GM19193 (cell line): ENCODE measurements around the gene KCNMB2.

ENCODE experiments used
- POLR2A ChIP-seq: IDR thresholded peaks from 4 replicates; pipeline ENCODE4 v1.6.1; 2011; ENCODE audit not compliant: insufficient read depth, insufficient read length; ENCODE audit errors: extremely low read depth

Gene KCNMB2

GRCh38 chr3:178735032-178735674, 198.9 kb downstream of the KCNMB2 start:
- TF ChIP-seq POLR2A, result no peak

- no peak for TF ChIP-seq POLR2A
Measured at GRCh38 chr3:178736300-178736699, 200.1 kb downstream of the KCNMB2 start.

GRCh38 chr3:178739720-178740119, 203.5 kb downstream of the KCNMB2 start:
- no peak for TF ChIP-seq POLR2A

- no peak for TF ChIP-seq POLR2A
Measured at GRCh38 chr3:178741020-178741419, 204.8 kb downstream of the KCNMB2 start.

- no peak for TF ChIP-seq POLR2A
Measured at GRCh38 chr3:178743297-178743696, 207.1 kb downstream of the KCNMB2 start.

GRCh38 chr3:178748874-178749273, 212.6 kb downstream of the KCNMB2 start:
- TF ChIP-seq POLR2A, result no peak

GRCh38 chr3:178749471-178749870, 213.2 kb downstream of the KCNMB2 start:
- no peak for TF ChIP-seq POLR2A

- TF ChIP-seq POLR2A, result no peak
Measured at GRCh38 chr3:178750639-178751300, 214.5 kb downstream of the KCNMB2 start.

GRCh38 chr3:178752843-178753242, 216.6 kb downstream of the KCNMB2 start:
- TF ChIP-seq POLR2A, result no peak

- TF ChIP-seq POLR2A, result no peak
Measured at GRCh38 chr3:178754852-178755510, 218.7 kb downstream of the KCNMB2 start.

GRCh38 chr3:178761024-178761423, 224.8 kb downstream of the KCNMB2 start:
- no peak for TF ChIP-seq POLR2A

GRCh38 chr3:178761461-178761860, 225.2 kb downstream of the KCNMB2 start:
- TF ChIP-seq POLR2A, result no peak

GRCh38 chr3:178762385-178762784, 226.1 kb downstream of the KCNMB2 start:
- TF ChIP-seq POLR2A, result no peak

- TF ChIP-seq POLR2A, result no peak
Measured at GRCh38 chr3:178765472-178765871, 229.2 kb downstream of the KCNMB2 start.

GRCh38 chr3:178767581-178767980, 231.3 kb downstream of the KCNMB2 start:
- TF ChIP-seq POLR2A, result no peak

- TF ChIP-seq POLR2A, result no peak
Measured at GRCh38 chr3:178768072-178768864, 232.0 kb downstream of the KCNMB2 start.

- TF ChIP-seq POLR2A, result no peak
Measured at GRCh38 chr3:178771511-178771910, 235.3 kb downstream of the KCNMB2 start.
